Natural killer cell (primary cell): ENCODE data around the gene MPST. TPM values are rescaled to one million over a fixed set of nuclear protein-coding genes. Genes with fewer than 3 reads are reported as not detected.

Experiments
- ATAC-seq, 3 donors: fragments of 150-1000 bp in 2 of 3; fragments of 200-7000 bp in 1 of 3; cut with Tn5 transposase; 1 replicate in 1 of 3; 2 replicates in 2 of 3; pipeline ENCODE4 v1.10.0; 2021; ENCODE audit warnings: mild to moderate bottlenecking in 2 of 3, moderate library complexity in 2 of 3
- DNase-seq, 2 donors: peaks; one replicate each; pipeline versions ENCODE4 v3.0.0 to v3.0.0-alpha.2; 2013 to 2021; ENCODE audit warnings: mixed read lengths in 1 of 2
- H3K27ac ChIP-seq: one replicate; pipeline ENCODE4 v1.5.1; 2013; ENCODE audit warnings: mild to moderate bottlenecking, low read length
- H3K27me3 ChIP-seq: one replicate; pipeline ENCODE4 v1.6.1; 2013; ENCODE audit warnings: low read length; ENCODE audit not compliant: control insufficient read depth, insufficient read depth
- H3K36me3 ChIP-seq: one replicate; pipeline ENCODE4 v1.6.1; 2013; ENCODE audit warnings: low read length; ENCODE audit not compliant: control insufficient read depth, insufficient read depth
- H3K4me1 ChIP-seq: one replicate; pipeline ENCODE4 v1.6.1; 2013; ENCODE audit warnings: low read length; ENCODE audit not compliant: control insufficient read depth, insufficient read depth
- H3K4me3 ChIP-seq: one replicate; pipeline ENCODE4 v1.5.1; 2013; ENCODE audit warnings: low read length
- H3K9me3 ChIP-seq: one replicate; pipeline ENCODE4 v1.6.1; 2013; ENCODE audit warnings: low read length; ENCODE audit not compliant: control insufficient read depth, insufficient read depth
- H3K27ac Mint-ChIP-seq, 2 donors: one replicate each; pipeline ENCODE4 v1.8.0; 2022; ENCODE audit warnings: mild to moderate bottlenecking in 2 of 2, mixed read lengths in 2 of 2, moderate library complexity in 1 of 2
- H3K27me3 Mint-ChIP-seq, 2 donors: one replicate each; pipeline ENCODE4 v1.8.0; 2022; ENCODE audit warnings: low read depth in 2 of 2, mixed read lengths in 2 of 2
- H3K36me3 Mint-ChIP-seq: one replicate; pipeline ENCODE4 v1.8.0; 2022; ENCODE audit warnings: mixed read lengths
- H3K4me1 Mint-ChIP-seq, 2 donors: one replicate each; pipeline ENCODE4 v1.8.0; 2022; ENCODE audit warnings: mixed read lengths in 2 of 2
- H3K4me3 Mint-ChIP-seq: one replicate; pipeline ENCODE4 v1.8.0; 2022; ENCODE audit warnings: mild to moderate bottlenecking, moderate library complexity, mixed read lengths
- H3K9me3 Mint-ChIP-seq, 2 donors: one replicate each; pipeline ENCODE4 v1.8.0; 2022; ENCODE audit warnings: mixed read lengths in 2 of 2
- WGBS: methylation state at CpG from one replicate; pipeline ENCODE4 v1.1.7; 2013; ENCODE audit warnings: missing lambda C conversion rate; ENCODE audit not compliant: insufficient coverage; 5-methylcytosine and 5-hydroxymethylcytosine counted together
- intact Hi-C: fragments of 100-400 bp; cut with micrococcal nuclease; formaldehyde crosslinking; loops from one replicate; pipeline ENCODE4 v1.14.2; 2022
- total RNA-seq, 4 donors: library from RNA; stranded (reverse); fragments of 120-200 nt in 1 of 4; gene quantifications; one replicate each; pipeline versions ENCODE4 v1.2.3 to v1.2.4, GENCODE V29; 2013 to 2022
- TF ChIP-seq, protein P1 (sequence below): fragments of 200-600 bp; IDR thresholded peaks from one replicate; pipeline ENCODE4 v1.8.0; 2022; ENCODE audit warnings: antibody characterized with exemption

The MPST gene
- total RNA-seq, 3 donors from 2014 or later (not counting 1 experiment from before 2014, with no cell fraction given): 21.4 to 23.9 (median 22.9) TPM

DNA sequence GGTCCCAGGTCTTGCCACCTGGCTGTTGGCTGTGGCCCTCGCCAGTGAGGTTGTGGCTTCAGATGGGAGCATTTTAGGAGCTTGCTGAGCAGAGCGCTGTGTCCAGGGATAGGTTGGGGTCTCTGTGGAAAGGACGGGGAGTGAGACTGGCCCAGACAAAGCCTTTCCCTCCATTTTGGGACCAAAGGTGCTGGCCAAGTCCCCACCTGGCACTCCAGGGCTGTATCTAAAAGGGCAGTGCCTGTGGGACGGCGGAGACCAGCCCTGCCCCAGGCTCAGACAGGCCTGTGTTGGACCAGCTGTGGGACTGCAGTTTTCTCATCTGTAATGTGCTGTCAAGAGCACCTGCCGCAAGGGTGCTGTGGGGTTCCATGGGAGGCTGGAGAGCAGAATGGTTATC is 27.0 kb downstream of the MPST start:
- Mint-ChIP-seq H3K27me3 (peaks cover 0 to 2% of the 10 kb centered on the region in 2 donors), H3K27ac (no peak overlapping the region), H3K4me1 (no peaks in the 10 kb centered on the region), H3K4me3 (no peak overlapping the region), H3K9me3 (no peaks in the 10 kb centered on the region), H3K36me3 (no peaks in the 10 kb centered on the region)
- H3K9me3 ChIP-seq: no peaks in the 10 kb centered on the region
- no peaks in the 10 kb centered on the region for H3K27me3 ChIP-seq
- 94% methylated on average over 6 of the region's 6 CpGs for WGBS
- ATAC-seq (no peak), DNase-seq (no peak)
- intact Hi-C loops: no loop called here
- H3K27ac ChIP-seq: no peak overlapping the region
- no peak overlapping the region for H3K4me3 ChIP-seq
- H3K36me3 ChIP-seq: no peaks in the 10 kb centered on the region
- TF ChIP-seq, protein P1, sequence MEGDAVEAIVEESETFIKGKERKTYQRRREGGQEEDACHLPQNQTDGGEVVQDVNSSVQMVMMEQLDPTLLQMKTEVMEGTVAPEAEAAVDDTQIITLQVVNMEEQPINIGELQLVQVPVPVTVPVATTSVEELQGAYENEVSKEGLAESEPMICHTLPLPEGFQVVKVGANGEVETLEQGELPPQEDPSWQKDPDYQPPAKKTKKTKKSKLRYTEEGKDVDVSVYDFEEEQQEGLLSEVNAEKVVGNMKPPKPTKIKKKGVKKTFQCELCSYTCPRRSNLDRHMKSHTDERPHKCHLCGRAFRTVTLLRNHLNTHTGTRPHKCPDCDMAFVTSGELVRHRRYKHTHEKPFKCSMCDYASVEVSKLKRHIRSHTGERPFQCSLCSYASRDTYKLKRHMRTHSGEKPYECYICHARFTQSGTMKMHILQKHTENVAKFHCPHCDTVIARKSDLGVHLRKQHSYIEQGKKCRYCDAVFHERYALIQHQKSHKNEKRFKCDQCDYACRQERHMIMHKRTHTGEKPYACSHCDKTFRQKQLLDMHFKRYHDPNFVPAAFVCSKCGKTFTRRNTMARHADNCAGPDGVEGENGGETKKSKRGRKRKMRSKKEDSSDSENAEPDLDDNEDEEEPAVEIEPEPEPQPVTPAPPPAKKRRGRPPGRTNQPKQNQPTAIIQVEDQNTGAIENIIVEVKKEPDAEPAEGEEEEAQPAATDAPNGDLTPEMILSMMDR: no peak
- H3K4me1 ChIP-seq: peaks cover 3% of the 10 kb centered on the region

DNA sequence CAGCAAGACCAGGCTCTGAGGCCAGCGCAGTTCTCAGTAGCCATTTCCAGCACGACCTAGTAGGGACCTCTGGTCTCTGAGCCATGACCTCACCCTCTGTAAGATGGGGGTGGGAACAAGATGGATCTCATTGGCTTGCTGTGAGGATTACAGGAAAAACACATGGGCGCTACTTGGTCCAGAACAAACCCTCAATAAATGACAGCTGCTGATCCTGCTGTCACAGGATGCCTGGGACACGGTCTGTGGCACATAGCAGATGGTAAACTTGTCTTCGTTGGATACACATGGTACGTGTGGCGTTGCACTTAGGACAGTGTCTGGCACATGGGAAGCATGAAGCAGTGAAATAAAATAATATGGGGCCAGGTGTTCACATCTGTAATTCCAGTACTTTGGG is 27.5 kb downstream of the MPST start:
- H3K4me1 ChIP-seq: peaks cover 5% of the 10 kb centered on the region
- no peaks in the 10 kb centered on the region for H3K27me3 ChIP-seq
- no peak overlapping the region for H3K27ac ChIP-seq
- DNase-seq (no peak), ATAC-seq (no peak)
- no peaks in the 10 kb centered on the region for H3K27me3 Mint-ChIP-seq
- H3K36me3 Mint-ChIP-seq: no peaks in the 10 kb centered on the region
- no peaks in the 10 kb centered on the region for H3K36me3 ChIP-seq
- H3K27ac Mint-ChIP-seq: no peak overlapping the region
- H3K9me3 ChIP-seq: no peaks in the 10 kb centered on the region
- no peak overlapping the region for H3K4me3 Mint-ChIP-seq
- no peaks in the 10 kb centered on the region for H3K9me3 Mint-ChIP-seq
- 85% methylated on average over 7 of the region's 7 CpGs for WGBS
- intact Hi-C loops: no loop called here
- no peak overlapping the region for H3K4me3 ChIP-seq
- H3K4me1 Mint-ChIP-seq: peaks cover 0 to under 1% of the 10 kb centered on the region in 2 donors
- TF ChIP-seq, protein P1: no peak

DNA sequence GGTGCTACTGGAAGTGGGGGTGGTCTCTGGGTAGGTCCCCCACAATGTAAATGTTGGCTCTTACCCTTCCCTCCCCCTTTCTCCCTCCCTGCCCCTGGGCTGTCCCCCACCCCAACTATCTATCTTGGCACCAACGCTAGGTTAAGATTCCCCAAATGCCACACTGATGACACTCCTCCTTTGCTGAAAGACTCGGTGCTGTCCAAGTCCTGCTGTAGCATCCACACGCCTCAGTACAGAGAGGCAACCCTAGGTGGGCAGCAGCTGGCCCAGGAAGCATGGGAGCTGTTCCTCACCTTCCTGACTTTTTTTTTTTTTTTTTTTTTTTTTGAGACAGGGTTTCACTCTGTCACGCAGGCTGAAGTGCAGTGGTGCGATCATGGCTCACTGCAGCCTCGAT is 28.6 kb downstream of the MPST start:
- 95% methylated on average over 6 of the region's 6 CpGs for WGBS
- DNase-seq (no peak), ATAC-seq (no peak)
- Histone ChIP-seq H3K27me3 (no peaks in the 10 kb centered on the region), H3K4me3 (no peak overlapping the region), H3K4me1 (peaks cover 16% of the 10 kb centered on the region), H3K27ac (no peak overlapping the region), H3K9me3 (no peaks in the 10 kb centered on the region), H3K36me3 (no peaks in the 10 kb centered on the region)
- H3K4me3 Mint-ChIP-seq: no peak overlapping the region
- H3K27ac Mint-ChIP-seq: no peak overlapping the region
- TF ChIP-seq, protein P1: no peak
- H3K4me1 Mint-ChIP-seq: peaks cover 0 to 9% of the 10 kb centered on the region in 2 donors
- no peaks in the 10 kb centered on the region for H3K9me3 Mint-ChIP-seq
- H3K36me3 Mint-ChIP-seq: no peaks in the 10 kb centered on the region
- intact Hi-C loops: no loop called here
- no peaks in the 10 kb centered on the region for H3K27me3 Mint-ChIP-seq

DNA sequence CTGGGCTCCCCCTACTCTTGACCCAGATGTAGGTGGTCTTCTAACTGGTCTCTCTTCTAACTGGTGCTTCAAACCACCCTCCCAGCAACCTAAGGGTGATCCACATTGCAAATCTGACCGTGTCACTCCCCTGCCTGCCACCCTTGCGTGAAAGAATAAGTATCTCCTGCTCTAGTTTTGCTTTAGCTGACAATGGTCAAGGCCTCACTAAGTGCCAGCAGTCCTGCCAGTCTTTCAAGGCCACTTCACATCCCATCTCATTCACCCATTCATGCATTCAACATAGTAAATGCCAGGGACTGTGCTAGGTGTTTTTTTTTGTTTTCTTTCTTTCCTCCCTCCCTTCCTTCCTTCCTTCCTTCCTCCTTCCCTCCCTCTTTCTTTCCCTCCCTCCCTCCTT is 29.7 kb downstream of the MPST start:
- Mint-ChIP-seq H3K27me3 (no peaks in the 10 kb centered on the region), H3K9me3 (no peaks in the 10 kb centered on the region), H3K4me1 (peaks cover 0 to 9% of the 10 kb centered on the region in 2 donors), H3K36me3 (no peaks in the 10 kb centered on the region), H3K27ac (no peak overlapping the region), H3K4me3 (no peak overlapping the region)
- WGBS: 91% methylated on average over 2 of the region's 2 CpGs
- Histone ChIP-seq H3K4me1 (peaks cover 25% of the 10 kb centered on the region), H3K9me3 (no peaks in the 10 kb centered on the region), H3K4me3 (no peak overlapping the region), H3K27me3 (no peaks in the 10 kb centered on the region), H3K36me3 (no peaks in the 10 kb centered on the region), H3K27ac (no peak overlapping the region)
- ATAC-seq (no peak), DNase-seq (no peak)
- TF ChIP-seq, protein P1: no peak
- intact Hi-C loops: no loop called here
